Dermis blood vessel endothelial cell (primary cell): Measurements from ENCODE around the gene ACKR3. TPM values are rescaled to one million over a fixed set of nuclear protein-coding genes. Genes with fewer than 3 reads are reported as not detected.

Experiments used
- DNase-seq: peaks from one replicate; pipeline ENCODE4 v3.0.0; 2010
- total RNA-seq: library from RNA; depleted of rRNA; stranded (reverse); fragments of >200 nt; gene quantifications from 2 replicates; pipeline ENCODE4 v1.2.3, GENCODE V29; 2014

The ACKR3 gene
- total RNA-seq, 1 donor from 2014 or later = 16.8 TPM

- DNase-seq = no peak
Measured at GRCh38 chr2:236587861-236588815, 18.5 kb downstream of the ACKR3 start.

- DNase-seq = no peak
Measured at GRCh38 chr2:236588932-236589592, 19.4 kb downstream of the ACKR3 start.

- DNase-seq = no peak
Measured at GRCh38 chr2:236590846-236591245, 21.2 kb downstream of the ACKR3 start.

- no peak for DNase-seq
Measured at GRCh38 chr2:236592821-236593220, 23.2 kb downstream of the ACKR3 start.

GRCh38 chr2:236593531-236593930 is 23.9 kb downstream of the ACKR3 start:
- DNase-seq = no peak

- no peak for DNase-seq
Measured at GRCh38 chr2:236593956-236594355, 24.3 kb downstream of the ACKR3 start.

- DNase-seq = no peak
Measured at GRCh38 chr2:236597629-236598028, 28.0 kb downstream of the ACKR3 start.

- no peak for DNase-seq
Measured at GRCh38 chr2:236599059-236599458, 29.4 kb downstream of the ACKR3 start.

GRCh38 chr2:236600158-236600557 is 30.5 kb downstream of the ACKR3 start:
- DNase-seq = no peak

- DNase-seq = no peak
Measured at GRCh38 chr2:236600892-236601291, 31.3 kb downstream of the ACKR3 start.

GRCh38 chr2:236601316-236602202 is 31.9 kb downstream of the ACKR3 start:
- DNase-seq = no peak

- DNase-seq = no peak
Measured at GRCh38 chr2:236602678-236603077, 33.1 kb downstream of the ACKR3 start.

GRCh38 chr2:236603361-236604015 is 33.9 kb downstream of the ACKR3 start:
- DNase-seq = no peak

GRCh38 chr2:236604575-236605344 is 35.1 kb downstream of the ACKR3 start:
- no peak for DNase-seq

- no peak for DNase-seq
Measured at GRCh38 chr2:236605345-236605734, 35.7 kb downstream of the ACKR3 start.

- DNase-seq = no peak
Measured at GRCh38 chr2:236606023-236606422, 36.4 kb downstream of the ACKR3 start.

- no peak for DNase-seq
Measured at GRCh38 chr2:236607471-236608187, 38.0 kb downstream of the ACKR3 start.

GRCh38 chr2:236608188-236608525 is 38.5 kb downstream of the ACKR3 start:
- DNase-seq = no peak

- DNase-seq = no peak
Measured at GRCh38 chr2:236608710-236609109, 39.1 kb downstream of the ACKR3 start.

- DNase-seq = no peak
Measured at GRCh38 chr2:236610991-236611821, 41.6 kb downstream of the ACKR3 start.
